Measurements from ENCODE around the gene SLC13A2. TPM values are rescaled to one million over a fixed set of nuclear protein-coding genes. Genes with fewer than 3 reads are reported as not detected.
A peak's percentile ranks its signal among the peaks of the same experiment; 100 is the strongest.

Gene SLC13A2
- total and polyA plus RNA-seq, 12 donors = not detected

GRCh38 chr17:28545787-28546415 lies 72.5 kb downstream of the SLC13A2 start:
- ATAC-seq (no peak), DNase-seq (no peak)
- no peak overlapping the region for H3K27ac ChIP-seq
- WGBS, 2 donors = 72 to 73% methylated on average over 6 of the region's 6 CpGs
- intact Hi-C loops (cut with DNase I) = loop anchor here in 4 of 10 donors (5.0 kb wide), 1 partner anchor 66 kb away; the partner anchor contains the start of gene RSKR (in 4 of the 4)
- peaks cover 0 to 18% (median 0%) of the 10 kb centered on the region in 9 donors for H3K36me3 ChIP-seq
- H3K4me1 ChIP-seq = peaks cover 0 to 35% (median 7%) of the 10 kb centered on the region in 9 donors
- no peaks in the 10 kb centered on the region for H3K9me3 ChIP-seq
- no peaks in the 10 kb centered on the region for H3K27me3 ChIP-seq
- no peak overlapping the region for H3K4me3 ChIP-seq
- no peak for TF ChIP-seq CTCF (IDR thresholded peaks at IDR 0.05)

GRCh38 chr17:28547096-28547622 lies 73.7 kb downstream of the SLC13A2 start:
- ATAC-seq (no peak), DNase-seq (no peak)
- Histone ChIP-seq H3K9me3 (no peaks in the 10 kb centered on the region), H3K27me3 (no peaks in the 10 kb centered on the region), H3K4me1 (peaks cover 0 to 47% (median 18%) of the 10 kb centered on the region in 9 donors), H3K4me3 (no peak overlapping the region), H3K36me3 (peaks cover 0 to 18% (median 0%) of the 10 kb centered on the region in 9 donors), H3K27ac (peak overlapping the region in 1 of 10 donors; percentile 85)
- TF ChIP-seq CTCF (IDR thresholded peaks at IDR 0.05) = no peak
- WGBS, 2 donors = 91% methylated on average over 14 of the region's 14 CpGs
- intact Hi-C loops (cut with DNase I) = loop anchor here in 4 of 10 donors (5.0 kb wide), 1 partner anchor 65 kb away; the partner anchor contains the start of gene RSKR (in 4 of the 4)

Other genes with a start within 250 kb of the SLC13A2 start
- 1 to 10 TPM; 2.3 to 4.4 (median 3.2) TPM for gene TMEM97, start 154.4 kb upstream of the SLC13A2 start, total RNA-seq
- gene TMEM97, start 154.4 kb upstream of the SLC13A2 start, polyA plus RNA-seq = 1 to 10 TPM; 1.6 to 5.2 TPM
- 10 to 100 TPM in 7 of 10 donors, 1 to 10 TPM in 3; 8.5 to 15.4 (median 10.8) TPM for gene IFT20, start 138.2 kb upstream of the SLC13A2 start, total RNA-seq
- gene IFT20, start 138.2 kb upstream of the SLC13A2 start, polyA plus RNA-seq = 10 to 100 TPM; 16.8 to 38.2 TPM
- 10 to 100 TPM; 33.0 to 87.6 (median 45.8) TPM for gene TNFAIP1, start 137.9 kb upstream of the SLC13A2 start, total RNA-seq
- 10 to 100 TPM; 15.1 to 33.8 TPM for gene TNFAIP1, start 137.9 kb upstream of the SLC13A2 start, polyA plus RNA-seq
- gene POLDIP2, start 116.1 kb upstream of the SLC13A2 start, total RNA-seq = 100 to 1,000 TPM; 144 to 176 (median 160) TPM
- 100 to 1,000 TPM in 1 of 2 donors, 10 to 100 TPM in 1; 66.4 to 149 TPM for gene POLDIP2, start 116.1 kb upstream of the SLC13A2 start, polyA plus RNA-seq
- gene SEBOX, start 108.4 kb upstream of the SLC13A2 start, total RNA-seq = not detected
- gene SEBOX, start 108.4 kb upstream of the SLC13A2 start, polyA plus RNA-seq = not detected
- 100 to 1,000 TPM in 1 of 10 donors, 10 to 100 TPM in 9; 44.8 to 121 (median 67.0) TPM for gene VTN, start 103.3 kb upstream of the SLC13A2 start, total RNA-seq
- gene VTN, start 103.3 kb upstream of the SLC13A2 start, polyA plus RNA-seq = 10 to 100 TPM; 26.3 to 27.8 TPM
- gene SARM1, start 102.0 kb upstream of the SLC13A2 start, total RNA-seq = 10 to 100 TPM in 1 of 10 donors, 1 to 10 TPM in 9; 5.2 to 10.5 (median 8.4) TPM
- 1 to 10 TPM; 4.4 to 4.8 TPM for gene SARM1, start 102.0 kb upstream of the SLC13A2 start, polyA plus RNA-seq
- 10 to 100 TPM in 1 of 10 donors, 1 to 10 TPM in 9; 3.6 to 10.2 (median 4.9) TPM for gene SLC46A1, start 67.4 kb upstream of the SLC13A2 start, total RNA-seq
- gene SLC46A1, start 67.4 kb upstream of the SLC13A2 start, polyA plus RNA-seq = 1 to 10 TPM; 1.4 to 2.8 TPM
- gene FOXN1, start 32.7 kb downstream of the SLC13A2 start, total RNA-seq = not detected
- gene FOXN1, start 32.7 kb downstream of the SLC13A2 start, polyA plus RNA-seq = not detected
- 10 to 100 TPM; 10.6 to 23.4 (median 21.0) TPM for gene UNC119, start 79.0 kb downstream of the SLC13A2 start, total RNA-seq
- gene UNC119, start 79.0 kb downstream of the SLC13A2 start, polyA plus RNA-seq = 10 to 100 TPM; 18.0 to 23.8 TPM
- gene PIGS, start 97.9 kb downstream of the SLC13A2 start, total RNA-seq = 10 to 100 TPM; 44.6 to 69.3 (median 49.6) TPM
- gene PIGS, start 97.9 kb downstream of the SLC13A2 start, polyA plus RNA-seq = 10 to 100 TPM in 1 of 2 donors, 1 to 10 TPM in 1; 9.0 to 44.9 TPM
- 100 to 1,000 TPM; 196 to 416 (median 291) TPM for gene ALDOC, start 103.3 kb downstream of the SLC13A2 start, total RNA-seq
- gene ALDOC, start 103.3 kb downstream of the SLC13A2 start, polyA plus RNA-seq = 100 to 1,000 TPM; 122 to 156 TPM
- gene SPAG5, start 125.4 kb downstream of the SLC13A2 start, total RNA-seq = 1 to 10 TPM in 7 of 10 donors, under 1 TPM in 3; 0.55 to 6.5 (median 1.2) TPM
- 1 to 10 TPM in 1 of 2 donors, under 1 TPM in 1; 0.86 to 1.6 TPM for gene SPAG5, start 125.4 kb downstream of the SLC13A2 start, polyA plus RNA-seq
- gene RSKR, start 140.5 kb downstream of the SLC13A2 start, total RNA-seq = 1 to 10 TPM; 2.1 to 6.4 (median 4.1) TPM
- 1 to 10 TPM; 3.0 to 8.7 TPM for gene RSKR, start 140.5 kb downstream of the SLC13A2 start, polyA plus RNA-seq
- 100 to 1,000 TPM in 1 of 10 donors, 10 to 100 TPM in 9; 61.6 to 110 (median 69.0) TPM for gene BLTP2, start 171.5 kb downstream of the SLC13A2 start, total RNA-seq
- 10 to 100 TPM; 15.6 to 20.4 TPM for gene BLTP2, start 171.5 kb downstream of the SLC13A2 start, polyA plus RNA-seq
- gene SDF2, start 188.3 kb downstream of the SLC13A2 start, total RNA-seq = 10 to 100 TPM; 26.6 to 38.8 (median 29.9) TPM
- gene SDF2, start 188.3 kb downstream of the SLC13A2 start, polyA plus RNA-seq = 10 to 100 TPM; 16.8 to 54.7 TPM
- 10 to 100 TPM; 44.1 to 54.1 (median 50.5) TPM for gene SUPT6H, start 188.6 kb downstream of the SLC13A2 start, total RNA-seq
- gene SUPT6H, start 188.6 kb downstream of the SLC13A2 start, polyA plus RNA-seq = 10 to 100 TPM; 19.3 to 34.2 TPM
- gene PROCA1, start 238.2 kb downstream of the SLC13A2 start, total RNA-seq = 1 to 10 TPM in 9 of 10 donors, under 1 TPM in 1; 0.76 to 2.1 (median 1.3) TPM
- 1 to 10 TPM in 1 of 2 donors, under 1 TPM in 1; 0.74 to 4.9 TPM for gene PROCA1, start 238.2 kb downstream of the SLC13A2 start, polyA plus RNA-seq
- 10 to 100 TPM in 7 of 10 donors, 1 to 10 TPM in 3; 7.0 to 25.0 (median 10.4) TPM for gene RAB34, start 244.2 kb downstream of the SLC13A2 start, total RNA-seq
- gene RAB34, start 244.2 kb downstream of the SLC13A2 start, polyA plus RNA-seq = 10 to 100 TPM; 25.2 to 37.3 TPM
- gene RPL23A, start 246.3 kb downstream of the SLC13A2 start, total RNA-seq = 100 to 1,000 TPM; 807 to 986 (median 861) TPM
- 1,000 to 10,000 TPM in 1 of 2 donors, 100 to 1,000 TPM in 1; 300 to 1,566 TPM for gene RPL23A, start 246.3 kb downstream of the SLC13A2 start, polyA plus RNA-seq